HEK293 (cell line): Measurements from ENCODE around the gene UPK1A.

Experiments used
- CTCF ChIA-PET: fragments of 350-600 bp; formaldehyde crosslinking; extraction: SDS; loops from one replicate; lab custom pipeline; 2021; ENCODE audit warnings: antibody characterized with exemption; lab: Yijun Ruan, JAX
- POLR2A ChIA-PET: fragments of 300-600 bp; formaldehyde crosslinking; extraction: SDS; loops from one replicate; lab custom pipeline; 2020; ENCODE audit warnings: antibody characterized with exemption, inconsistent platforms; lab: Yijun Ruan, JAX
- H3K27ac ChIP-seq: fragments of 200-500 bp; sonication (Bioruptor generic); 2 replicates; pipeline ENCODE4 v1.5.1; 2014; ENCODE audit warnings: low read depth, low read length, control low read depth, inconsistent platforms; ENCODE audit errors: extremely low read depth
- H3K36me3 ChIP-seq, 2 experiments: fragments of 200-500 bp in 1 of 2; sonication (Bioruptor generic) in 1 of 2; 1 replicate in 1 of 2; 2 replicates in 1 of 2; pipeline ENCODE4 v1.5.1; 2014 to 2017; ENCODE audit warnings: inconsistent platforms in 2 of 2, low read length in 2 of 2; ENCODE audit not compliant: control insufficient read depth in 2 of 2, insufficient read depth in 1 of 2
- H3K4me1 ChIP-seq: fragments of 200-500 bp; sonication (Bioruptor generic); 2 replicates; pipeline ENCODE4 v1.5.1; 2014; ENCODE audit warnings: mild to moderate bottlenecking, low read length, inconsistent platforms; ENCODE audit not compliant: control insufficient read depth, insufficient read depth
- H3K4me3 ChIP-seq: 2 replicates; pipeline ENCODE4 v1.5.1; 2011; ENCODE audit warnings: low read depth, mild to moderate bottlenecking, control low read depth, low read length, moderate library complexity
- H3K9me3 ChIP-seq: fragments of 200-500 bp; sonication (Bioruptor generic); 2 replicates; pipeline ENCODE4 v1.5.1; 2014; ENCODE audit warnings: low read depth, low read length, inconsistent platforms; ENCODE audit not compliant: control insufficient read depth, insufficient read depth
- BCL11B ChIP-seq: fragments of 450-650 bp; formaldehyde crosslinking; IDR thresholded peaks from 2 replicates; pipeline ENCODE4 v1.5.1; 2016; ENCODE audit warnings: low read depth, missing biosample characterization, missing genetic modification characterization
- CTCF ChIP-seq: fragments of 450-650 bp; formaldehyde crosslinking; IDR thresholded peaks from 2 replicates; pipeline ENCODE4 v1.5.1; 2016; ENCODE audit warnings: missing biosample characterization, missing genetic modification characterization
- GLIS1 ChIP-seq: fragments of 450-650 bp; formaldehyde crosslinking; IDR thresholded peaks from 2 replicates; pipeline ENCODE4 v1.5.1; 2016; ENCODE audit warnings: missing biosample characterization, missing genetic modification characterization
- GLIS2 ChIP-seq: fragments of 450-650 bp; formaldehyde crosslinking; IDR thresholded peaks from 2 replicates; pipeline ENCODE4 v1.5.1; 2016; ENCODE audit warnings: missing biosample characterization, missing genetic modification characterization
- OSR2 ChIP-seq: fragments of 450-650 bp; formaldehyde crosslinking; IDR thresholded peaks from 2 replicates; pipeline ENCODE4 v1.5.1; 2016; ENCODE audit warnings: missing biosample characterization, missing genetic modification characterization
- REPIN1 ChIP-seq: fragments of 450-650 bp; formaldehyde crosslinking; IDR thresholded peaks from 2 replicates; pipeline ENCODE4 v1.5.1; 2017; ENCODE audit warnings: missing biosample characterization, missing genetic modification characterization, low read depth
- ZBTB21 ChIP-seq: fragments of 450-650 bp; formaldehyde crosslinking; IDR thresholded peaks from 2 replicates; pipeline ENCODE4 v1.5.1; 2017; ENCODE audit warnings: missing biosample characterization, missing genetic modification characterization
- ZNF114 ChIP-seq: fragments of 450-650 bp; formaldehyde crosslinking; IDR thresholded peaks from 2 replicates; pipeline ENCODE4 v1.5.0; 2017; ENCODE audit warnings: missing biosample characterization, missing genetic modification characterization
- ZNF157 ChIP-seq: fragments of 450-650 bp; formaldehyde crosslinking; IDR thresholded peaks from 2 replicates; pipeline ENCODE4 v1.5.1; 2016; ENCODE audit warnings: missing biosample characterization, missing genetic modification characterization
- ZNF292 ChIP-seq: fragments of 450-650 bp; formaldehyde crosslinking; IDR thresholded peaks from 2 replicates; pipeline ENCODE4 v1.5.1; 2016; ENCODE audit warnings: low read depth, missing biosample characterization, missing genetic modification characterization, borderline replicate concordance
- ZNF473 ChIP-seq: fragments of 450-650 bp; formaldehyde crosslinking; IDR thresholded peaks from 2 replicates; pipeline ENCODE4 v1.5.1; 2017; ENCODE audit warnings: missing biosample characterization, missing genetic modification characterization
- ZNF501 ChIP-seq: fragments of 450-650 bp; formaldehyde crosslinking; IDR thresholded peaks from 2 replicates; pipeline ENCODE4 v1.5.1; 2016; ENCODE audit warnings: missing biosample characterization, missing genetic modification characterization
- ZNF518A ChIP-seq: fragments of 450-650 bp; formaldehyde crosslinking; conservative IDR thresholded peaks from 2 replicates; pipeline ENCODE4 v1.5.1; 2016; ENCODE audit warnings: low read depth, missing biosample characterization, missing genetic modification characterization
- ZNF558 ChIP-seq: fragments of 450-650 bp; formaldehyde crosslinking; IDR thresholded peaks from 2 replicates; pipeline ENCODE4 v1.5.1; 2016; ENCODE audit warnings: missing biosample characterization, missing genetic modification characterization
- ZNF600 ChIP-seq: fragments of 450-650 bp; formaldehyde crosslinking; IDR thresholded peaks from 2 replicates; pipeline ENCODE4 v1.5.1; 2016; ENCODE audit warnings: missing biosample characterization, missing genetic modification characterization
- ZNF747 ChIP-seq: fragments of 450-650 bp; formaldehyde crosslinking; IDR thresholded peaks from 2 replicates; pipeline ENCODE4 v1.5.1; 2016; ENCODE audit warnings: missing biosample characterization, missing genetic modification characterization
- ZNF843 ChIP-seq: fragments of 450-650 bp; formaldehyde crosslinking; IDR thresholded peaks from 2 replicates; pipeline ENCODE4 v1.5.1; 2016; ENCODE audit warnings: missing biosample characterization, missing genetic modification characterization
- TF ChIP-seq, protein P1 (sequence below): fragments of 450-650 bp; formaldehyde crosslinking; IDR thresholded peaks from 2 replicates; pipeline ENCODE4 v1.5.1; 2017; ENCODE audit warnings: missing biosample characterization, missing genetic modification characterization
- TF ChIP-seq, protein P2 (sequence below): fragments of 450-650 bp; formaldehyde crosslinking; IDR thresholded peaks from 2 replicates; pipeline ENCODE4 v1.5.1; 2016; ENCODE audit warnings: missing biosample characterization, missing genetic modification characterization

Gene UPK1A

GRCh38 chr19:35618857-35619256 lies 47.5 kb upstream of the UPK1A start:
- H3K4me1 ChIP-seq, result 0 out of 2 replicates have a peak, but pooled peaks cover under 1% of the 10 kb centered on the region
- TF ChIP-seq GLIS2 (0 out of 2 replicates have a peak, but pooled peaks have one; percentile 23), ZBTB21 (tag by site-specific recombination) (no peak), GLIS1 (tag by site-specific recombination) (peak; percentile 60), REPIN1 (tag by site-specific recombination) (no peak), CTCF (tag by site-specific recombination) (peak; percentile 84)
- ChIA-PET CTCF (interaction anchor here (0.6 to 1.3 kb wide), 4 partner anchors 12 to 70 kb away, joined by 3 to 5 read pairs (median 4); no protein-coding TSS in a partner anchor), POLR2A (interaction anchor here (0.6 to 2.1 kb wide), 4 partner anchors 9 to 37 kb away, joined by 3 to 5 read pairs (median 4); partner anchors contain the start of genes COX6B1 and RBM42)
- no peak overlapping the region for H3K4me3 ChIP-seq
- no peaks in the 10 kb centered on the region for H3K9me3 ChIP-seq
- H3K27ac ChIP-seq, result peak overlapping the region; percentile 16; the same call in 1 of the 2 replicates
- peaks cover 96 to 97% of the 10 kb centered on the region in 2 experiments for H3K36me3 ChIP-seq

DNA sequence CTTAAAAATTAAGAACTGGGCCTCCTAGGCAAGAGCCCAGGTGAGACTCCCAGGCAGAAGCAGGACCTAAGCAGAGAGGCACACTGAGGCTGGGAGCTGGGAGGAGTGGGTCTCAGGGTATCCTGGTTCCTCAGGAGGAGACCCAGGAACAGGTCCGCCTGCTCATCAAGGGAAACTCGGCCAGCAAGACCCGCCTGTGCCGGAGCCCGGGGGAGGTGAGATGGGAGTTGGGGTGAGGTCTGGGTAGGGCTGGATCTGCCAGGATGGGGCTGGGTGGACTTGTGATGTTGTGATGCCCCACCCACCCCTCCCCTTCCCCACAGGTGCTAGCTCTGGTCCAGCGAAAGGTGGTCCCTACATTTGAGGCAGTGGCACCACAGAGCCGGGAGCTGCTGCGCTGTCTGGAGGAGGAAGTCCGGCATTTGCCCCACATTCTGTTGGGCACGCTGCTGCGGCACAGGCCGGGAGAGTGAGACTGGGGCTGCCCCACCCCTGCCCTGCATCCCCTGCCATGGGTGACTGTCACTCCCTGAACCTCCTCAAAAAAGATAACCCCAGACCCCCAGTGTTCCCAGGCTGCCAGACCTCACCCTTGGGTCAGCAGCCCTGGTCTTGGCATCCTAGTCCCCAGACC lies 46.9 kb upstream of the UPK1A start:
- H3K4me1 ChIP-seq, result no peaks in the 10 kb centered on the region
- TF ChIP-seq ZNF747 (tag by site-specific recombination), result no peak
- TF ChIP-seq ZNF114, result no peak
- TF ChIP-seq ZNF501 (tag by site-specific recombination), result no peak
- TF ChIP-seq, protein P1, sequence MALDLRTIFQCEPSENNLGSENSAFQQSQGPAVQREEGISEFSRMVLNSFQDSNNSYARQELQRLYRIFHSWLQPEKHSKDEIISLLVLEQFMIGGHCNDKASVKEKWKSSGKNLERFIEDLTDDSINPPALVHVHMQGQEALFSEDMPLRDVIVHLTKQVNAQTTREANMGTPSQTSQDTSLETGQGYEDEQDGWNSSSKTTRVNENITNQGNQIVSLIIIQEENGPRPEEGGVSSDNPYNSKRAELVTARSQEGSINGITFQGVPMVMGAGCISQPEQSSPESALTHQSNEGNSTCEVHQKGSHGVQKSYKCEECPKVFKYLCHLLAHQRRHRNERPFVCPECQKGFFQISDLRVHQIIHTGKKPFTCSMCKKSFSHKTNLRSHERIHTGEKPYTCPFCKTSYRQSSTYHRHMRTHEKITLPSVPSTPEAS (tag by site-specific recombination), result no peak
- no peak for TF ChIP-seq ZNF473
- TF ChIP-seq ZNF518A (tag by site-specific recombination), result no peak
- TF ChIP-seq BCL11B (tag by site-specific recombination), result no peak
- no peak for TF ChIP-seq ZNF157 (tag by site-specific recombination)
- TF ChIP-seq ZNF843, result no peak
- no peak for TF ChIP-seq OSR2 (tag by site-specific recombination)
- no peak for TF ChIP-seq ZNF600 (tag by site-specific recombination)
- TF ChIP-seq, protein P2, sequence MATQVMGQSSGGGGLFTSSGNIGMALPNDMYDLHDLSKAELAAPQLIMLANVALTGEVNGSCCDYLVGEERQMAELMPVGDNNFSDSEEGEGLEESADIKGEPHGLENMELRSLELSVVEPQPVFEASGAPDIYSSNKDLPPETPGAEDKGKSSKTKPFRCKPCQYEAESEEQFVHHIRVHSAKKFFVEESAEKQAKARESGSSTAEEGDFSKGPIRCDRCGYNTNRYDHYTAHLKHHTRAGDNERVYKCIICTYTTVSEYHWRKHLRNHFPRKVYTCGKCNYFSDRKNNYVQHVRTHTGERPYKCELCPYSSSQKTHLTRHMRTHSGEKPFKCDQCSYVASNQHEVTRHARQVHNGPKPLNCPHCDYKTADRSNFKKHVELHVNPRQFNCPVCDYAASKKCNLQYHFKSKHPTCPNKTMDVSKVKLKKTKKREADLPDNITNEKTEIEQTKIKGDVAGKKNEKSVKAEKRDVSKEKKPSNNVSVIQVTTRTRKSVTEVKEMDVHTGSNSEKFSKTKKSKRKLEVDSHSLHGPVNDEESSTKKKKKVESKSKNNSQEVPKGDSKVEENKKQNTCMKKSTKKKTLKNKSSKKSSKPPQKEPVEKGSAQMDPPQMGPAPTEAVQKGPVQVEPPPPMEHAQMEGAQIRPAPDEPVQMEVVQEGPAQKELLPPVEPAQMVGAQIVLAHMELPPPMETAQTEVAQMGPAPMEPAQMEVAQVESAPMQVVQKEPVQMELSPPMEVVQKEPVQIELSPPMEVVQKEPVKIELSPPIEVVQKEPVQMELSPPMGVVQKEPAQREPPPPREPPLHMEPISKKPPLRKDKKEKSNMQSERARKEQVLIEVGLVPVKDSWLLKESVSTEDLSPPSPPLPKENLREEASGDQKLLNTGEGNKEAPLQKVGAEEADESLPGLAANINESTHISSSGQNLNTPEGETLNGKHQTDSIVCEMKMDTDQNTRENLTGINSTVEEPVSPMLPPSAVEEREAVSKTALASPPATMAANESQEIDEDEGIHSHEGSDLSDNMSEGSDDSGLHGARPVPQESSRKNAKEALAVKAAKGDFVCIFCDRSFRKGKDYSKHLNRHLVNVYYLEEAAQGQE (tag by site-specific recombination), result no peak
- no peak for TF ChIP-seq ZNF292
- no peak for TF ChIP-seq ZNF558 (tag by site-specific recombination)
- POLR2A ChIA-PET, result interaction anchor here (0.6 to 2.1 kb wide), 5 partner anchors 9 to 266 kb away, joined by 3 to 5 read pairs (median 4); partner anchors contain the start of genes COX6B1 and RBM42
- CTCF ChIA-PET, result interaction anchor here (0.6 to 1.5 kb wide), 5 partner anchors 13 to 71 kb away, joined by 3 to 7 read pairs (median 4); no protein-coding TSS in a partner anchor
- H3K4me3 ChIP-seq, result no peak overlapping the region
- no peaks in the 10 kb centered on the region for H3K9me3 ChIP-seq
- 0 out of 2 replicates have a peak overlapping the region, but pooled peaks have one; percentile 4 for H3K27ac ChIP-seq
- peaks cover 92 to 97% of the 10 kb centered on the region in 2 experiments for H3K36me3 ChIP-seq
